A673 (cell line): ENCODE results near the gene NAV2. TPM values are rescaled to one million over a fixed set of nuclear protein-coding genes. Genes with fewer than 3 reads are reported as not detected.

Experiments
- BruUV-seq: library from RNA; stranded (reverse); fragments of 400-500 nt; replicated peaks from 2 replicates; lab custom pipeline; 2021; lab: Mats Ljungman, UMichigan
- CTCF ChIA-PET: fragments of 300-600 bp; sonication (Branson Sonifier 250); formaldehyde crosslinking; loops from one replicate; lab custom pipeline; 2022; ENCODE audit warnings: antibody characterized with exemption; lab: Charles Lee
- POLR2A ChIA-PET: fragments of 300-600 bp; sonication (Branson Sonifier 250); formaldehyde crosslinking; loops from one replicate; lab custom pipeline; 2022; ENCODE audit warnings: antibody characterized with exemption; ENCODE audit not compliant: low non-redundant PET; lab: Charles Lee
- DNase-seq: peaks from one replicate; pipeline ENCODE4 v3.0.0-alpha.2; 2015; ENCODE audit warnings: low spot score
- H3K27ac ChIP-seq: fragments of 200-600 bp; sonication (generic); 2 replicates; pipeline ENCODE4 v1.5.1; 2016; ENCODE audit warnings: mixed run types, low read depth, mild to moderate bottlenecking, mixed read lengths, antibody characterized with exemption, low read length; ENCODE audit not compliant: poor library complexity, severe bottlenecking
- H3K27me3 ChIP-seq: fragments of 200-600 bp; sonication (generic); replicated peaks from 2 replicates; pipeline ENCODE4 v1.6.1; 2017; ENCODE audit warnings: mixed run types, low read depth, mild to moderate bottlenecking, mixed read lengths, antibody characterized with exemption, low read length; ENCODE audit not compliant: insufficient read depth, poor library complexity
- H3K36me3 ChIP-seq: fragments of 200-600 bp; sonication (generic); 2 replicates; pipeline ENCODE4 v1.6.1; 2016; ENCODE audit warnings: mixed run types, mild to moderate bottlenecking, mixed read lengths, antibody characterized with exemption, low read length; ENCODE audit not compliant: insufficient read depth, poor library complexity, severe bottlenecking
- H3K4me1 ChIP-seq: fragments of 200-600 bp; sonication (generic); 2 replicates; pipeline ENCODE4 v1.6.1; 2017; ENCODE audit warnings: mixed run types, mild to moderate bottlenecking, mixed read lengths, antibody characterized with exemption, low read length; ENCODE audit not compliant: insufficient read depth, poor library complexity, severe bottlenecking
- H3K4me3 ChIP-seq: fragments of 200-600 bp; sonication (generic); 2 replicates; pipeline ENCODE4 v1.5.1; 2016; ENCODE audit warnings: low read depth, mixed run types, mild to moderate bottlenecking, mixed read lengths, low read length; ENCODE audit not compliant: poor library complexity, severe bottlenecking
- H3K9me3 ChIP-seq: fragments of 200-600 bp; sonication (generic); 2 replicates; pipeline ENCODE4 v1.6.1; 2016; ENCODE audit warnings: mixed run types, low read depth, mild to moderate bottlenecking, mixed read lengths, antibody characterized with exemption, low read length; ENCODE audit not compliant: poor library complexity, severe bottlenecking
- CTCF ChIP-seq: fragments of 300-800, 200-600 bp; sonication (generic); conservative IDR thresholded peaks from 2 replicates; pipeline ENCODE4 v1.5.1; 2017; ENCODE audit warnings: low read depth, mild to moderate bottlenecking, antibody characterized with exemption, low read length, moderate library complexity, mixed read lengths
- EZH2 ChIP-seq: fragments of 200-600 bp; sonication (generic); IDR thresholded peaks from 2 replicates; pipeline ENCODE4 v1.6.1; 2017; ENCODE audit warnings: borderline replicate concordance, low read depth, mild to moderate bottlenecking, mixed read lengths, antibody characterized with exemption, low read length; ENCODE audit not compliant: poor library complexity, severe bottlenecking
- intact Hi-C: fragments of 100-400 bp; cut with micrococcal nuclease; formaldehyde crosslinking; loops from one replicate; pipeline ENCODE4 v1.10.0; 2022; ENCODE audit not compliant: unreplicated experiment
- total RNA-seq: library from RNA; stranded (reverse); gene quantifications from 2 replicates; pipeline ENCODE4 v1.2.3, GENCODE V29; 2021

Gene NAV2
- total RNA-seq, 1 experiment from 2014 or later = not detected

GRCh38 chr11:19674836-19675235, 37.8 kb upstream of the NAV2 start:
- ChIA-PET POLR2A (no interaction called here), CTCF (no interaction called here)

GRCh38 chr11:19675397-19675796, 37.2 kb upstream of the NAV2 start:
- no peaks in the 10 kb centered on the region for H3K4me1 ChIP-seq
- no peak overlapping the region for H3K4me3 ChIP-seq
- TF ChIP-seq CTCF (no peak), EZH2 (no peak)
- H3K9me3 ChIP-seq = no peaks in the 10 kb centered on the region
- H3K36me3 ChIP-seq = no peaks in the 10 kb centered on the region
- intact Hi-C loops = no loop called here
- ChIA-PET CTCF (no interaction called here), POLR2A (no interaction called here)
- DNase-seq = no peak
- H3K27ac ChIP-seq = no peak overlapping the region
- BruUV-seq = no TSS peak
- H3K27me3 ChIP-seq = no peaks in the 10 kb centered on the region

More at GRCh38 chr11:19674836-19675235, 37.8 kb upstream of the NAV2 start:
- TF ChIP-seq EZH2 (no peak), CTCF (no peak)
- no peak for DNase-seq
- BruUV-seq = no TSS peak
- Histone ChIP-seq H3K27ac (no peak overlapping the region), H3K36me3 (no peaks in the 10 kb centered on the region), H3K4me3 (no peak overlapping the region), H3K4me1 (no peaks in the 10 kb centered on the region), H3K27me3 (no peaks in the 10 kb centered on the region), H3K9me3 (no peaks in the 10 kb centered on the region)
- intact Hi-C loops = no loop called here

GRCh38 chr11:19676475-19677380, 35.9 kb upstream of the NAV2 start:
- Histone ChIP-seq H3K4me3 (no peak overlapping the region), H3K27ac (no peak overlapping the region), H3K27me3 (no peaks in the 10 kb centered on the region), H3K36me3 (no peaks in the 10 kb centered on the region), H3K9me3 (no peaks in the 10 kb centered on the region), H3K4me1 (no peaks in the 10 kb centered on the region)
- peak; percentile 61 for DNase-seq
- POLR2A ChIA-PET = no interaction called here
- intact Hi-C loops = no loop called here
- CTCF ChIA-PET = no interaction called here
- no peak for TF ChIP-seq CTCF
- no peak for TF ChIP-seq EZH2
- BruUV-seq = no TSS peak
